DLD1 (cell line): ENCODE measurements around the gene P4HTM.

ENCODE experiments used
- in situ Hi-C: cut with HindIII; loops from 2 replicates; pipeline ENCODE4 v1.10.0; 2017; ENCODE audit warnings: low sequenced_read_pairs

Gene P4HTM, protein sequence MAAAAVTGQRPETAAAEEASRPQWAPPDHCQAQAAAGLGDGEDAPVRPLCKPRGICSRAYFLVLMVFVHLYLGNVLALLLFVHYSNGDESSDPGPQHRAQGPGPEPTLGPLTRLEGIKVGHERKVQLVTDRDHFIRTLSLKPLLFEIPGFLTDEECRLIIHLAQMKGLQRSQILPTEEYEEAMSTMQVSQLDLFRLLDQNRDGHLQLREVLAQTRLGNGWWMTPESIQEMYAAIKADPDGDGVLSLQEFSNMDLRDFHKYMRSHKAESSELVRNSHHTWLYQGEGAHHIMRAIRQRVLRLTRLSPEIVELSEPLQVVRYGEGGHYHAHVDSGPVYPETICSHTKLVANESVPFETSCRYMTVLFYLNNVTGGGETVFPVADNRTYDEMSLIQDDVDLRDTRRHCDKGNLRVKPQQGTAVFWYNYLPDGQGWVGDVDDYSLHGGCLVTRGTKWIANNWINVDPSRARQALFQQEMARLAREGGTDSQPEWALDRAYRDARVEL

DNA sequence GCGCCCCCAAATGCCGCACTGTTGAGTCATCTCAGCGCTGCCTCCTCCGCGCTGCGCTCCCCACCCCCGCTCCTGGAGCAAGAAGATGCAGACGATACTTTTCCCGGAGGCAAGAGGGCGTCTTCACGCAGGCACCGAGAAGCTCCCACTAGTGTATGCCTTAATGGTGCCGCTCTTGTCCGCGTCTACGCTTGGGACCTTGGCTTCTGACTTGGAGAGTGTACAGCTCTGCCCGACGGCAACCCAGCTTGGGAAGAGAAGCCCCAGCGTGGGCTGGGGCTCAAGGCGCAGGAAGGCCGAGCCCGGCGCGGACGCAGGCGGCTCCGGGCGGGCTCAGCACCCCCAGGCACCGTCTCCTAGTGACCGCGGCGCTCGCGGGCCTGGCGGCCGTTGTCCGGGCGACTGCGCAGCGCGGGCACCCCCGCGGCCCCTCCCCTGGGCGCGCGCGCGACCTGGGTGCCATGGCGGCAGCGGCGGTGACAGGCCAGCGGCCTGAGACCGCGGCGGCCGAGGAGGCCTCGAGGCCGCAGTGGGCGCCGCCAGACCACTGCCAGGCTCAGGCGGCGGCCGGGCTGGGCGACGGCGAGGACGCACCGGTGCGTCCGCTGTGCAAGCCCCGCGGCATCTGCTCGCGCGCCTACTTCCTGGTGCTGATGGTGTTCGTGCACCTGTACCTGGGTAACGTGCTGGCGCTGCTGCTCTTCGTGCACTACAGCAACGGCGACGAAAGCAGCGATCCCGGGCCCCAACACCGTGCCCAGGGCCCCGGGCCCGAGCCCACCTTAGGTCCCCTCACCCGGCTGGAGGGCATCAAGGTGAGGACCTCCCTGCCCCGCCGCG, at the start of gene P4HTM:
TSS of gene P4HTM (plus strand) at position 446 of the 840 bp plus-strand sequence. CDS start at position 462, 16 bp downstream.
- in situ Hi-C loops, result no loop called here

DNA sequence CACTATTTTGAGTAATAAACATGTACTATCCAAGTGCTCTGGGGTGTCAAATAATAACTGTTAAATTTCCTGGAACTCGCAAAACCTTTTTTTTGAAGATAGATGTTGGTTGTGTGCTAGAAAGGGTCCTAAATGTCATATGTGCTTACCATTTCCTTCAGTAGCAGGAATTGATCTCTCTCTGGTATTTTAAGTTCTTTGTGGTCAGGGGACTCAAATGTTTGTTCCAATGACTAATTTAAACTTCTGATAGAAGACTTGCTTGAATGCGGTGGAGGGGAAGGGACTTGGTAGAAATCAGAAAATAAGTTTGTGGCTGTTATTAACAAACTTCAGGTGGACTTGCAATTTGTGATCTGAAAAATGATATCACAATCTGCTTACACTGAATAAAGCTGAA, 44.6 kb upstream of the P4HTM start:
- in situ Hi-C loops, result no loop called here

DNA sequence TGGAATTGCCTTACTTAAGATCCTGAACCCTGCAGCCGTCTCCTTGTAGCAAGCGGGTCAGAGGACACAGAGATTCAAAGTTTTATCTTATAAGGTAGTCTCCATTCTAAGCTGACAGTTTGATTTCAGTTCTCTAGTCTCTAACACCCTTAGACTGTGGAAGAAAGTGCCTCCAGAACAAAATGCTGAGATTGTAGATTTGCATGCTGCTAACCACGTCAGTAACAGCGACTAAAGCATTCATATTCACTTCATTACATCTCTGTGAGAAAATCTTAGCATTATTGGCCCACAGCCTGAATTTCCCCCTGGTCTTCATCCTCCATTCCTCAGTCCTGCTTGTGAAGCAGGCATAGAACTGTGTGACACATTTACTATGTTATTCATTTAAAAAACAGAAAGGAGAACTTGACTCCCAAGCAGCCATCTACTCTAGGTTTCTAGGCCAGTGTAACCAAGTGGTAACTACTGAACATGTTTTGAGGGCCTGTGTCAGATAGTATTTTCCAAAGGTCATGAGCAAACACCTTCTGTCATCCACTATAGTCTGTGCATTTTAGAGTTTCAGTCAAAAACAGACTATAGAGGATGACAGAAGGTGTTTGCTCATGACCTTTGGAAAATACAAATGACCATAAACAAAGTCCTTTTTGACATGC, 44.0 kb upstream of the P4HTM start:
- in situ Hi-C loops, result no loop called here

DNA sequence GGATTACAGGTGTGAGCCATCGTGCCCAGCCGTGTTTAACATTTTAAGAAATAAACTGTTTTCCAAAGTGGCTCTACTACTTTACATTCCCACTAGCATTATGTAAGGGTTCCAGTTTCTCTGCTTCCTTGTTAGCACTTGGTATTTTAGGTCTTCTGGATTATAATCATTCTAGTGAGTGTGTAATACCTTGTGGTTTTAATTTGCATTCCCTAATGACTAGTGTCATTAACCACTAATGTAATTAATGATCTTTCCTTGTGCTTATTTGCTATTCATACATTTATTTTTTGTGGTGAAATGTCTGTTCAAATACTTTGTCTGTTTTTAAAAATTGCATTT, 40.7 kb upstream of the P4HTM start:
- in situ Hi-C loops, result no loop called here

DNA sequence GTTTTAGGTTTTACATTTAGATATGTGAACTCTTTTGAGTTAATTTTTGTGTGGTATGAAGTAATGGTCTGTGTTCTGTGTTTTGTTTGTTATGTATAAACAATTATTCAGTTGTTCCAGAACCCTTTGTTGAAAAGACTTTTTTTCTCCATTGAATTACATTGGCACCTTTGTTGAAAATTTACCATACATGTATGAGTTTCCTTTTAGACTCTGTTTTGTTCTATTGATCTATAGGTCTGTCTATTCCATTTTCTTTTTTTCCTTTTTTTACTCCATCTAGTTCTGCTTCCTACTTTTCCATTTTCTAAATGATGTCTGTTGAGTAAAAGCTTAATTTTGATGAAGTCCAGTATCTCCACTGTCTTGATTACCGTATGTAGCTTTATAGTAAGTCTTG, 40.0 kb upstream of the P4HTM start:
- in situ Hi-C loops, result no loop called here

DNA sequence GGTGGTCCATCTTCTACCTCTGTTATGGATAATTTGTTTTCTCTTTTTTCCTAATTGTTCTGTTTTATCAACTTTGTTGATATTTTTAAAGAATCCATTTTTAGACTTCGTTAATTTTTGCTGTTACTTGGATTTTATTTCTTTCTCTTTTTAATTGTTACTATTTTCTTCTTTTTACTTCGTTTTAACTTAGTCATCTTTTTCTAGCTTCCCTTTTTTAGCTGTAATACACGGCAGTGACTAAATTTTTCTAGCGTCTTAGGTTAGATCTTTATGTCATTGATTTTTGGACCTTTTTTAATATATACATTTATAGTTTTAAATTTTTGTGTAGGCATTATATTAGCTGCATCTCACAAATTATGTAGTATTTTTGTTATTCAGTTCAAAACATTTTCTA, 38.3 kb upstream of the P4HTM start:
- in situ Hi-C loops, result no loop called here

DNA sequence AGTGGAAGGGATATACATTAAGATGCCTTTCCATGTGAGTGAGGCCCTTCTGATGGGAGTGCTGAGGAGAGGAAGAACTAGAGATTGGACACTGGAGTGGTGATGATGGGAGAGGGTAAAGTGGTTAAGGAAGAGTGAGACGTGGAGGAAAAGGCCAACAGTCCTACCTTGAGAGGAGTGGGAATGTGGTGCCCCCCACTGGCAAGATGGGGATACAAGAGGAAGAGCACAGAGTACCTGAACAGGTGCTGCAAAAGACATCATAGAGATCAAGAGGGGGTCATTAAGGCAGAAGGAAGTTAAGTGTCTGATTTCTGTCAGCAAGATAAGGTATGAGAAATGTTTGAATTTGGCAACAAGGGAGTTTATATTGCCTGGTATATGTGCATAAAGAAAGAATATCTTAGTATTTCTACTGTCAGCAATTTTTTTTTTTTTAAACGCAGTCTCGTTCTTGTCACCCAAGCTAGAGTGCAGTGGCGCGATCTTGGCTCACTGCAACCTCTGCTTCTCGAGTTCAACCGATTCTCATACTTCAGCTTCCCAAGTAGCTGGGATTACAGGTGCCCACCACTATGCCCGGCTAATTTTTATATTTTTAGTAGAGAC, 37.4 kb upstream of the P4HTM start:
- in situ Hi-C loops, result no loop called here

DNA sequence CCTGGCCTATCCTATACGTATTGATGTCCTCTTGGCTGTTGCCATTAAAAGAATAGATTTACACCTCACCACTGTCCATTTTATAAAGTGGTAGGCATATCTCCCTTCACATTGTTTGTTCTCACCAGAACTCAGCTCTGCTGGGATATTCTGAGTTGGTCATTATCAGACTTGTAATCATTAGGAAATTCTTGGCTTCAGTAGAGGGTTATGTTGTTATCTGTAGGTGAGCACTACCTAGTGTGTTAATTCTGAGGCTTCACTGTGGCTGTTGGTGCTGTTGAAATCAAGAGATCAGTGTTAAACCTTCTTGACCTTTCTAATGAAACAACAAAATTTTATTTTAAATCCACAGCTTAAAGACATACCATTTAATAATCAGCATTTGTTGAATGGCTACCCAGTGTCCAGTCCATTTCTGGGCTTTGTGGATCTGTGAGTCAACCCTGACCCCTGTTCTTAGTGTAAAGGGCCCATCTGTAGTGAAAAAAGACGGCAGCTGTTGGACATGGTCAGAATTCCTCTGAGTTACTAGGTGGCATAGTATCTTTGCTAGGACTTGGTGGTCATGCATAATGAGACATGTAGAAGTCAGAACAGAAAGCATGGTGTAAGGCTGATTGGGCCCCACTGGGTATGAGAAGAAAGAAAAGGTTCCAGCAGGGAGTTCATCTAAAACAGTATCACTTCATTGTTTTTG, 32.9 kb upstream of the P4HTM start:
- in situ Hi-C loops, result no loop called here

DNA sequence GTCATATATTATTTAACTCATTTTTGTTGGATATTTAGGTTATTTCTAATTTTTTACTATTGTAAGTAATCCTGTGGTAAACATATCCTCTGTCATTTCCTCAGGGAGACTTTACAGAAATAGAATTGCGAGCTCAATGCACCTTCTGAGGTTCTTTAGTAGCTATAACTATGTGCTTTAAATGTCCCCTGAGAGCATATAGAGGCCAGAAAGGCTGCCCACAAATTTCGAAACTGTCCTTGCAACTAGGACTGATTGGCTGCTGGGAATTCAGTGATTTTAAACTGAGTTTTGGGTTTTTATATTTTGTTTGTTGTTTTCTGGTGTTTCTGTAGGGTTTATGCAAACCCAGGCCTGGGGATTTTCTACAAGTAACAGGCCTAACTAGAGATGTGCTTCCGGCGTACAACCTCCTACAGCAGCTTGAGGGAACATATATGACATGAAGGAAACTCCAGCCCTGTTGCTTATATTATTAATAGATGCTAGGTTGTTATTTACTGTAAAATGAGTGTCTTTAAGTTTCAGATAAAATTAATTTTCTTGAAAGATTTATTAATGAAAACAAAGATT, 29.1 kb upstream of the P4HTM start:
- in situ Hi-C loops, result no loop called here

DNA sequence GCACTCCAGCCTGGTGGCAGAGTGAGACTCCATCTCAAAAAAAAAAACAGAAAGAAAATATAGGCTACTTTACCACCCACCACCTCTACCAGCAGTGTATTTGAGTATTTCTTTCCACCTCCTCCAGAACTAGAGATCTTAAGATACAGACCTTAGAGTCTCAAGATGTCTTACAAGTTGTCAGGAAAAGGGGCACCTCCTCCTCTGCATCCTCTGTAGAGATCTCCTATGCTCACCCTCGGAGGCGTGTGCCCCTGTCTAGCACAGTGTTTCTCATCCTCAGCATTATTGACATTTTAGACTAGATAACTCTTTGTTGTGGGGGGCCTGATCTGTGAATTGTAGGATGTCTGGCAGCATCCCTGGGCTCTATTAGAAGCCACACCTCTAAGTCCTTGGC, 27.7 kb upstream of the P4HTM start:
- in situ Hi-C loops, result no loop called here

DNA sequence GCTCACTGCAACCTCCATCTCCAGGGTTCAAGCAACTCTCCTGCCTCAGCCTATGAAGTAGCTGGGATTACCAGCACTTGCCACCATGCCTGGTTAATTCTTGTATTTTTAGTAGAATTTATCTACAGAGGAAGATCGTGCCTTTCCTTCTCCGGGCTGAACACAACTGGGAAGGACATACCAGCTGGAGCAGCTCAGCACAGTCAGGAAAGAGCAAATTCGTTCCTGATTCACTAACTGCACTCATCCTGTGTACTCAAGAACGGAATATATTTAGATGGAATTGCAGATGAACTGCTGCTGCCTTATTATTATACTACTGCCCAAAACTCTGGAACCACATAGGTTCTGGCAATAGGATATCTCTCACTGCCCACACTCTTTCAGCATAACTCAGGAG, 27.1 kb upstream of the P4HTM start:
- in situ Hi-C loops, result no loop called here

DNA sequence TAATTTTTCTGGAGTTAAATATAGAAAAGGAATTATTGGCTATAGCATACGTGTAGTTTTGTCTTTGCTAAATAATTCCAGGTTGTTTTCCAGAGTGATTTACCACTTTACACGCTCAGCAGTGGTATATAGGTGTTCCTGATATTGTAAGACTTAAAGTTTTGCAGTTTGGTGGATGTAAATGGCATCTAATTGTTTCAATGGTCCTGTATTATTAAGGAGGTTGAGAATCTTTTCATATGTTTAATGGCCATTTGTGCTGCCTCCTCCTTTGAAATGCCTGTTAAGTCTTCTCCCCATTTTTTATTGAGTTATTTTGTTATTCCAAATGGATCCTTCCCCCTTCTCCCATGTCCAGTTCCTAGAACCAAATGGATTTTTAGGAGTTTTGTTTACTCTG, 26.4 kb upstream of the P4HTM start:
- in situ Hi-C loops, result no loop called here

DNA sequence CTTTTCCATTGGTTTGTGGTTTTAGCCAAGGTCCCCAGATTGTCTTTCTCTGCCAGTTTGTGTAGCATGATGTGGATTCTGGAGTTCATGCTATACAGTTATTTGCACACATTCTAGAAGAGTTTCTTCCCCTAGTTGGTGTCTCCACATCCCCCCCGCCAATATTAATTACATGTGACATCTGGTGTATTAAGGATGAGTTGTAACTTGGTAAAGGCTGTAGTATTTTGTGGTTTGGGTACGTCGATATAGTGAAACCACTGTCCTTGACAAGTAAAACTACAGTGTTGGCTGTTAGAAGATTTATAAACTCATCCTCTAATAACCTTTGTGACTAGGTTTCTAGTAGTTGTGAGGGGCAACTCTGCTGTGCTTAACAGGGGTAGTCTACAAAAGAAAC, 23.7 kb upstream of the P4HTM start:
- in situ Hi-C loops, result no loop called here

DNA sequence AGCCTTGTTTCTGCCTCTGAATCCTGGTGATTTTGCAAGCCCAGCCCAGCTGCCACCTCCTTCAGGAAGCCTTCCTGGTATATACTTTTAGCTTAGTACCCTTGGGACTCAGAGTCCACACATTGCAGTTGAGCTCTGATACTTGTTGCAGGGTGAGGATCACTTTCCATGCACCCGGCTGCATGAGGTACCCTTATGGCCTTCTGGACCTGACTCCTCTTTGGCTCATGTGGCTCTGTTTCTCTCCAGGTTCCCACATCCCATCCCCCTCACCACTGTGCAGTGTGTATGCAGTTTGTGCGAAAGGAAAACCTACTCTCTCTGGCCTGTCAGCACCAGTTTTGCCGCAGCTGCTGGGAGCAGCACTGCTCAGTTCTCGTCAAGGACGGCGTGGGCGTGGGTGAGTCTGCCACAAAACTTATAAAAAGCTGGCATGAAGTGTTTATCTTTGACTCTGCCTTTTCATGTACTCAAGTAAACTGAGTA, 23.1 kb upstream of the P4HTM start:
- in situ Hi-C loops, result no loop called here

DNA sequence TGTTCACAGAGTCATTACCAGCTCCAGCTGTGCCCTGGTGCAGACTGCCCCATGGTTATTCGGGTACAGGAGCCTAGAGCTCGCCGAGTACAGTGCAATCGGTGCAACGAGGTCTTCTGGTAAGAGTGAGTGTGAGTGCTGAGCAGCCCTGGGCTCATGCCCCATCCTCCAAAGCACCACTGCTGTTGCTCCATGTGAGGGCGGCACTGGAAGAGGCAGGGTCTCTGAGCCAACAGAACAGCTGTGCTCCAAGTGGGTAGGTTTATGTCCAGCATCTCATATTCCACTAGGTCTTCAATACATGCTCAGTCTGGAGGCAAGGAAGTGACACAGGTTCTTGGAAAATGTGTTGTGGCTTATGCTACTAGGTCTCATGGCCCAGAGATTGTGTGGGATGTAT, 19.5 kb upstream of the P4HTM start:
- in situ Hi-C loops, result no loop called here

DNA sequence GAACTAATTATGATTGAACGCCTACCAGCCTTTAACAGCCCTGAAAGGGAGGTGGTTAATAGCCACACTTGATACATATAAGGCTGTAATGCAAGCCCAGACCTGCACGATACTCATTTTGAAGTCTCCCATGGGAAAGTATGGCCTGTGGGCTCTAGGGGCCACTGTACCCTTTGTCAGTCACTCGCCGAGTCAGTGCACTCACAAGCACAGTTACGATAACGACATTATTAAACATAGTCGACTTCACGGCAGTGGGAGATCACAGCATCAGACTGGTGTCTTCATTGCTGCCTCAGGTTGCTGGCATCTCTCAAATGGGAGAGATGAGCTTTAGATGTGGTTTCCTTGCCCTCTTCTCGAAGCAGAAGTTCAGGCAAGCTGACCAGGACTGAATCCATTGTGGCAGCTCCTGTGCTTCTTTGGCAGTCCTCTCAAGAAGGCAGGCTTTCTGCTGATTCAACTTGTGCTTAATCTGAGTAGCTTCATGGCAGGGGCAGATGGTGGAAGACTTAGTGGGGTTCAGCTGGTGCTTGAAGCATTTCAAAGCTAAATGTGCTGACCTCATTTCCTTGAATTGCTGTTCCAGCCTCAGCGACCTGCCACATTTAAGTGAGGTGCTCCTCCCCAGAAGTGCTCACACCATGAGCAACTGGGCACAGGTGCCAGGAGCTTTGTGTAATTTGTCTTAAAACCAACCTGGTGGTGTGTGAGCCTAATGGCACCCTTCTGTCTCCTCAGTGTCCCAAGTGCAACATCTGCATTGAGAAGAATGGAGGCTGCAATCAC, 15.8 kb upstream of the P4HTM start:
- in situ Hi-C loops, result no loop called here

DNA sequence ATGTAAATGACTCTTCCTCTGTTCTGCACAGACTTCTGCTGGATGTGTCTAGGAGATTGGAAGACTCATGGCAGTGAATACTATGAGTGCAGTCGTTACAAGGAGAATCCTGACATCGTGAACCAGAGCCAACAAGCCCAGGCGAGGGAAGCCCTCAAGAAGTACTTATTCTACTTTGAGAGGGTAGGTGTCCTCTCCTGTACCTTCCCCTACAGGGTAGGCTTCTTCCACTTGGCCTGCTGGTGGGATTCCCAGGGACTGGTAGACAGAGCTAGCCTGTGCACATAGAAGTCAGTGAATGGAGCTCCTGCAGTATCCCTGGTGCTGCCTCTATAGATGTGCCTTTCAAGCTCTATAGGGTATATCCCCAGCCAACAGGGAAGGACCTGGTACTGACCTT, 10.6 kb upstream of the P4HTM start:
- in situ Hi-C loops, result no loop called here

DNA sequence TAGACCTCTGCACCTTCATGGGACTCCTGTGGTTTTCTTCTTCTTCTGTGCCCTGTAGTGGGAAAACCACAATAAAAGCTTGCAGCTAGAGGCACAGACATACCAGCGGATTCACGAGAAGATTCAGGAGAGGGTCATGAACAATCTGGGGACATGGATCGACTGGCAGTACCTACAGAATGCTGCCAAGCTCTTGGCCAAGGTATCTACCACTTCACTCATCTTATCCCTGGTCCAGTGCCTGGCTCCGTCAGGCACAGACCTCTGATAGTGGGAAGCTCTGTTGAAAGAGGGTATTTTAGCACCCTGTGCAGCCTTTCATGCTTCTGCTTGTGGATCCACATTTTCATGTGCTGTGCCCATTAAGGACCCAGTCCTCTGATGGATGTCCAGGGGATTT, 9.7 kb upstream of the P4HTM start:
- in situ Hi-C loops, result no loop called here

DNA sequence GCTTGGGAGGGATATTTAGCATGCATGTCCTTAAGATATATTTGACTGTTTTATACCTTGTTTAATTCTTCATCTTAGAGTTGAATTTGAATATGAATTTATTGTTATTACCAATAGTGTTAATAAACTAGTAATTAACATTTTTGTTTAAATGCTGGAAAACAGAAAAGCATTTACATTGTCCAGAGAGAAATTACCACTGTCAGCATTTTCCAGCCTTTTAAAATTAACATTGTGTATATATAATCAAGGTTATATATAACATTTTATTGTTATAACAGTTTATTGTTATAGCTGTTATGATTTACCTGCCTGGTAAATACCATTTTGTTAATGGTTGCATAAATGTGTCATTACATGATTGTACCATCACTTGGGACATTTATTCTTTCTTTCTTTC, 8.0 kb upstream of the P4HTM start:
- in situ Hi-C loops, result no loop called here
